ENCODE results near the gene WFDC2. TPM values are rescaled to one million over a fixed set of nuclear protein-coding genes. Genes with fewer than 3 reads are reported as not detected.

The WFDC2 gene
- polyA plus RNA-seq, 2 of the 4 experiments (the other 2 are of a cell fraction), result not detected

DNA sequence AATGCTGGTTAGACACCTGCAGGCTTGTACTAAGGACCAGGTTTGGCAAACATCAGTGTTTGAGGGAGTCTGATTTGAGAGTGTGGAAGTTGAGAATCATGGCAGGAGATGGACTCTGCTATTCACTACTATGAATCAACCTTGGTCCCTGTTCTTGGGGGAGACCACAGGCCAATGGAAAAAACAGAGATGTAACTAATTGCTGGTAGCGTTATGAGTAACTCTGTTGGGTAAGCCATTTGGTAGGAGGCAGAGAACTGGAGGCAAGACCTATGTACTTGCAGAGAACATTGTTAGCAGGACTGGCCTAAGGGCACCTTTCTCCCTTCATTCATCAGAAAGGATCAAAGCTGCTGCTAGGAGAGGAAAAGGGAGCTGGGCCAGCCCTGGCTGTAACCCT lies 8.3 kb upstream of the WFDC2 start:
- POLR2A ChIA-PET, result no interaction called here
- DNase-seq (ENCODE audit: low read depth in 1 of 2, low spot score in 1 of 2), result no peak
- H3K4me3 ChIP-seq, result no peak overlapping the region
- no peak overlapping the region for H3K4me2 ChIP-seq
- H3K9me3 ChIP-seq, result no peaks in the 10 kb centered on the region
- no peak for ATAC-seq
- WGBS (ENCODE audit: missing lambda C conversion rate), result 36% methylated on average over 1 of the region's 1 CpG
- no peaks in the 10 kb centered on the region for H3K4me1 ChIP-seq
- CTCF ChIA-PET, result interaction anchor here (1.0 to 7.4 kb wide), 4 partner anchors 9 to 310 kb away, joined by 3 to 33 read pairs (median 10); no protein-coding TSS in a partner anchor
- TF ChIP-seq, protein P1, sequence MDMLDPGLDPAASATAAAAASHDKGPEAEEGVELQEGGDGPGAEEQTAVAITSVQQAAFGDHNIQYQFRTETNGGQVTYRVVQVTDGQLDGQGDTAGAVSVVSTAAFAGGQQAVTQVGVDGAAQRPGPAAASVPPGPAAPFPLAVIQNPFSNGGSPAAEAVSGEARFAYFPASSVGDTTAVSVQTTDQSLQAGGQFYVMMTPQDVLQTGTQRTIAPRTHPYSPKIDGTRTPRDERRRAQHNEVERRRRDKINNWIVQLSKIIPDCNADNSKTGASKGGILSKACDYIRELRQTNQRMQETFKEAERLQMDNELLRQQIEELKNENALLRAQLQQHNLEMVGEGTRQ (IDR thresholded peaks at IDR 0.05), result no peak
- TF ChIP-seq SREBF2 (IDR thresholded peaks at IDR 0.05), result no peak
- no peak overlapping the region for H3K27ac ChIP-seq
- no peak for FAIRE-seq

DNA sequence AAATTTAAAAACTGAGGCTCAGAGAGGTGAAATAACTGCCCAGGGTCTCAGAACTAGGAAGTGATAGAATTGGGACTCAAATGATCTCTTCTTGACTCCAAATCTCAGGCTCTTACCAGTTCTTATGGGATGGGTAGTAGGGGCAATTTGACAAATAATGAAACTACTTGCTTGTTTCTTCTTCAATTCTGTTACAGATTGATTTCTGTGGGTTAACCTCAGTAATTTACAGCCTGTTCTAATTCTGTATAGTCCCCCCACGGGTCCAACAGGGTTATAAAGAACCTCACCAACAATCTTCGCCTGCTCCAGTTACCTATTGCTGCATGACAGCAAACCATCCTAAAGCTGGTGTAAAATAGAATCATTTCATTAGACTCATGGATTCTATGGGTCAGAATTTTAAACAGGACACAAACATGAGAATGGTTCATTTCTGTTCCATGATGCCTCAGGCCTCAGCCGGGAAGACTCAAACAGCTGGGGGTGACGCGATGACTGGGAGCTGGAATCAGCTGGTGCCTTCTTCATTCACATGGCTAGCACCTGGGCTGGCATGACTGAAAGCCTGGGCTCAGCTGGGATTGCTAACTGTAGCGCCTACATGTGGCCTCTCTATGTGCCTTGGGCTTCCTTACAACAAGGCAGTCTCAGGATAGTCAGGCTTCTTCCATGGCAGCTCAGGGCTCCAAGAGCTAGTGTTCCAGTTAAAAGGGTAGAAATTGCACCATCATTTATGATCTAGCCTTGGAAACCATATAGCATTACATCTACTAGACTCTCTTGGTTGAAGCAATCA lies 6.6 kb upstream of the WFDC2 start:
- Histone ChIP-seq H3K27ac (no peak overlapping the region), H3K4me3 (no peak overlapping the region), H3K4me2 (no peak overlapping the region), H3K4me1 (no peaks in the 10 kb centered on the region), H3K9me3 (no peaks in the 10 kb centered on the region)
- POLR2A ChIA-PET, result no interaction called here
- no peak for FAIRE-seq
- WGBS (ENCODE audit: missing lambda C conversion rate), result 45% methylated on average over 6 of the region's 6 CpGs
- CTCF ChIA-PET, result interaction anchor here (0.8 to 7.4 kb wide), 7 partner anchors 11 to 308 kb away, joined by 3 to 33 read pairs (median 3); no protein-coding TSS in a partner anchor
- no peak for TF ChIP-seq POLR2A (IDR thresholded peaks at IDR 0.05; ENCODE audit: low read length)
- no peak for TF ChIP-seq HEYL (CRISPR knock-in tag; IDR thresholded peaks at IDR 0.05)
- no peak for TF ChIP-seq HDAC2 (IDR thresholded peaks at IDR 0.05)
- TF ChIP-seq, protein P2, sequence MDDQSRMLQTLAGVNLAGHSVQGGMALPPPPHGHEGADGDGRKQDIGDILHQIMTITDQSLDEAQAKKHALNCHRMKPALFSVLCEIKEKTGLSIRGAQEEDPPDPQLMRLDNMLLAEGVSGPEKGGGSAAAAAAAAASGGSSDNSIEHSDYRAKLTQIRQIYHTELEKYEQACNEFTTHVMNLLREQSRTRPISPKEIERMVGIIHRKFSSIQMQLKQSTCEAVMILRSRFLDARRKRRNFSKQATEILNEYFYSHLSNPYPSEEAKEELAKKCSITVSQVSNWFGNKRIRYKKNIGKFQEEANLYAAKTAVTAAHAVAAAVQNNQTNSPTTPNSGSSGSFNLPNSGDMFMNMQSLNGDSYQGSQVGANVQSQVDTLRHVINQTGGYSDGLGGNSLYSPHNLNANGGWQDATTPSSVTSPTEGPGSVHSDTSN (IDR thresholded peaks at IDR 0.05), result no peak
- TF ChIP-seq, protein P3, sequence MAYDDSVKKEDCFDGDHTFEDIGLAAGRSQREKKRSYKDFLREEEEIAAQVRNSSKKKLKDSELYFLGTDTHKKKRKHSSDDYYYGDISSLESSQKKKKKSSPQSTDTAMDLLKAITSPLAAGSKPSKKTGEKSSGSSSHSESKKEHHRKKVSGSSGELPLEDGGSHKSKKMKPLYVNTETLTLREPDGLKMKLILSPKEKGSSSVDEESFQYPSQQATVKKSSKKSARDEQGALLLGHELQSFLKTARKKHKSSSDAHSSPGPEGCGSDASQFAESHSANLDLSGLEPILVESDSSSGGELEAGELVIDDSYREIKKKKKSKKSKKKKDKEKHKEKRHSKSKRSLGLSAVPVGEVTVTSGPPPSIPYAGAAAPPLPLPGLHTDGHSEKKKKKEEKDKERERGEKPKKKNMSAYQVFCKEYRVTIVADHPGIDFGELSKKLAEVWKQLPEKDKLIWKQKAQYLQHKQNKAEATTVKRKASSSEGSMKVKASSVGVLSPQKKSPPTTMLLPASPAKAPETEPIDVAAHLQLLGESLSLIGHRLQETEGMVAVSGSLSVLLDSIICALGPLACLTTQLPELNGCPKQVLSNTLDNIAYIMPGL (CRISPR knock-in tag; IDR thresholded peaks at IDR 0.05; ENCODE audit: borderline replicate concordance), result no peak
- no peak for TF ChIP-seq JUNB (IDR thresholded peaks at IDR 0.05)
- TF ChIP-seq NPAS2 (CRISPR knock-in tag; IDR thresholded peaks at IDR 0.05; ENCODE audit: borderline replicate concordance), result no peak
- no peak for TF ChIP-seq RARB (CRISPR knock-in tag; IDR thresholded peaks at IDR 0.05)
- TF ChIP-seq, protein P4, sequence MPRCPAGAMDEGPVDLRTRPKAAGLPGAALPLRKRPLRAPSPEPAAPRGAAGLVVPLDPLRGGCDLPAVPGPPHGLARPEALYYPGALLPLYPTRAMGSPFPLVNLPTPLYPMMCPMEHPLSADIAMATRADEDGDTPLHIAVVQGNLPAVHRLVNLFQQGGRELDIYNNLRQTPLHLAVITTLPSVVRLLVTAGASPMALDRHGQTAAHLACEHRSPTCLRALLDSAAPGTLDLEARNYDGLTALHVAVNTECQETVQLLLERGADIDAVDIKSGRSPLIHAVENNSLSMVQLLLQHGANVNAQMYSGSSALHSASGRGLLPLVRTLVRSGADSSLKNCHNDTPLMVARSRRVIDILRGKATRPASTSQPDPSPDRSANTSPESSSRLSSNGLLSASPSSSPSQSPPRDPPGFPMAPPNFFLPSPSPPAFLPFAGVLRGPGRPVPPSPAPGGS (IDR thresholded peaks at IDR 0.05), result no peak
- TF ChIP-seq GATA3 (IDR thresholded peaks at IDR 0.05; ENCODE audit: borderline replicate concordance), result no peak
- TF ChIP-seq CHD4 (IDR thresholded peaks at IDR 0.05; ENCODE audit: borderline replicate concordance), result no peak
- no peak for ATAC-seq
- no peak for DNase-seq (ENCODE audit: low read depth in 1 of 2, low spot score in 1 of 2)

DNA sequence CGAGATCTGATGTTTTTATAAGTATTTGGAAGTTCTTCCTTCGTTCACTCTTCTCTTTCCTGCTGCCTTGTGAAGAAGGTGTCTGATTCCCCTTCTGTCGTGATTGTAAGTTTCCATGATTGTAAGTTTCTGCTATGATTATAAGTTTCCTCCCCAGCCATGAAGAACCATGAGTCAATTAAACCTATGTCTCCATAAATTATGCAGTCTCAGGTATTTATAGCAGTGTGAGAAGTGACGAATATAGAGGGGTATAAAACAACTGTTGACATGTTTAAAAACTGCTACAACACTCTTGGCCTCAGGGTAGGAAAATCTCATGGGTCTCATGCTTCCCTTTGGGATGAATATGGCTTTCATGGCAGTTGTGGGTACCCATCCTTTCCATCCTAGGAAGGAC lies 5.8 kb upstream of the WFDC2 start:
- H3K4me3 ChIP-seq, result no peak overlapping the region
- WGBS (ENCODE audit: missing lambda C conversion rate), result 3% methylated on average over 4 of the region's 4 CpGs
- no peaks in the 10 kb centered on the region for H3K4me1 ChIP-seq
- no peak overlapping the region for H3K27ac ChIP-seq
- DNase-seq (ENCODE audit: low read depth in 1 of 2, low spot score in 1 of 2) (no peak), FAIRE-seq (no peak), ATAC-seq (no peak)
- H3K4me2 ChIP-seq, result no peak overlapping the region
- ChIA-PET CTCF (interaction anchor here (1.0 to 7.4 kb wide), 7 partner anchors 12 to 307 kb away, joined by 3 to 33 read pairs (median 3); no protein-coding TSS in a partner anchor), POLR2A (no interaction called here)
- H3K9me3 ChIP-seq, result no peaks in the 10 kb centered on the region
- TF ChIP-seq, protein P5, sequence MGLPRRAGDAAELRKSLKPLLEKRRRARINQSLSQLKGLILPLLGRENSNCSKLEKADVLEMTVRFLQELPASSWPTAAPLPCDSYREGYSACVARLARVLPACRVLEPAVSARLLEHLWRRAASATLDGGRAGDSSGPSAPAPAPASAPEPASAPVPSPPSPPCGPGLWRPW (IDR thresholded peaks at IDR 0.05), result no peak
- TF ChIP-seq SMC3 (IDR thresholded peaks at IDR 0.05) (no peak), FOXS1 (CRISPR knock-in tag; IDR thresholded peaks at IDR 0.05) (no peak), ZC3H11A (IDR thresholded peaks at IDR 0.05) (no peak), EHF (CRISPR knock-in tag; IDR thresholded peaks at IDR 0.05) (no peak), MAFK (IDR thresholded peaks at IDR 0.05; ENCODE audit: partially characterized antibody) (no peak), EP300 (IDR thresholded peaks at IDR 0.05) (no peak), ZNF302 (CRISPR knock-in tag; IDR thresholded peaks at IDR 0.05) (no peak)
- TF ChIP-seq, protein P6, sequence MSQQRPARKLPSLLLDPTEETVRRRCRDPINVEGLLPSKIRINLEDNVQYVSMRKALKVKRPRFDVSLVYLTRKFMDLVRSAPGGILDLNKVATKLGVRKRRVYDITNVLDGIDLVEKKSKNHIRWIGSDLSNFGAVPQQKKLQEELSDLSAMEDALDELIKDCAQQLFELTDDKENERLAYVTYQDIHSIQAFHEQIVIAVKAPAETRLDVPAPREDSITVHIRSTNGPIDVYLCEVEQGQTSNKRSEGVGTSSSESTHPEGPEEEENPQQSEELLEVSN (IDR thresholded peaks at IDR 0.05; ENCODE audit: borderline replicate concordance, low read depth), result no peak
- TF ChIP-seq, protein P3 (CRISPR knock-in tag; IDR thresholded peaks at IDR 0.05; ENCODE audit: borderline replicate concordance), result no peak
- TF ChIP-seq, protein P2 (IDR thresholded peaks at IDR 0.05), result no peak
- TF ChIP-seq, protein P7, sequence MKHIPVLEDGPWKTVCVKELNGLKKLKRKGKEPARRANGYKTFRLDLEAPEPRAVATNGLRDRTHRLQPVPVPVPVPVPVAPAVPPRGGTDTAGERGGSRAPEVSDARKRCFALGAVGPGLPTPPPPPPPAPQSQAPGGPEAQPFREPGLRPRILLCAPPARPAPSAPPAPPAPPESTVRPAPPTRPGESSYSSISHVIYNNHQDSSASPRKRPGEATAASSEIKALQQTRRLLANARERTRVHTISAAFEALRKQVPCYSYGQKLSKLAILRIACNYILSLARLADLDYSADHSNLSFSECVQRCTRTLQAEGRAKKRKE (CRISPR knock-in tag; IDR thresholded peaks at IDR 0.05; ENCODE audit: low read depth), result no peak

Data from A549 (cell line).